Pericardium fibroblast (primary cell): ENCODE results near the gene ARG2. TPM values are rescaled to one million over a fixed set of nuclear protein-coding genes. Genes with fewer than 3 reads are reported as not detected.

Experiments used
- total RNA-seq: library from RNA; depleted of rRNA; stranded (reverse); fragments of >200 nt; gene quantifications from 2 replicates; pipeline ENCODE4 v1.2.3, GENCODE V29; 2015

The ARG2 gene
- 1.6 and 9.8 TPM in 2 replicates for total RNA-seq

GRCh38 chr14:67619446-67620216, at the start of gene ARG2:
Gene ARG2 (plus strand): TSS chr14:67619920. CDS start chr14:67619978, 58 bp downstream.

DNA sequence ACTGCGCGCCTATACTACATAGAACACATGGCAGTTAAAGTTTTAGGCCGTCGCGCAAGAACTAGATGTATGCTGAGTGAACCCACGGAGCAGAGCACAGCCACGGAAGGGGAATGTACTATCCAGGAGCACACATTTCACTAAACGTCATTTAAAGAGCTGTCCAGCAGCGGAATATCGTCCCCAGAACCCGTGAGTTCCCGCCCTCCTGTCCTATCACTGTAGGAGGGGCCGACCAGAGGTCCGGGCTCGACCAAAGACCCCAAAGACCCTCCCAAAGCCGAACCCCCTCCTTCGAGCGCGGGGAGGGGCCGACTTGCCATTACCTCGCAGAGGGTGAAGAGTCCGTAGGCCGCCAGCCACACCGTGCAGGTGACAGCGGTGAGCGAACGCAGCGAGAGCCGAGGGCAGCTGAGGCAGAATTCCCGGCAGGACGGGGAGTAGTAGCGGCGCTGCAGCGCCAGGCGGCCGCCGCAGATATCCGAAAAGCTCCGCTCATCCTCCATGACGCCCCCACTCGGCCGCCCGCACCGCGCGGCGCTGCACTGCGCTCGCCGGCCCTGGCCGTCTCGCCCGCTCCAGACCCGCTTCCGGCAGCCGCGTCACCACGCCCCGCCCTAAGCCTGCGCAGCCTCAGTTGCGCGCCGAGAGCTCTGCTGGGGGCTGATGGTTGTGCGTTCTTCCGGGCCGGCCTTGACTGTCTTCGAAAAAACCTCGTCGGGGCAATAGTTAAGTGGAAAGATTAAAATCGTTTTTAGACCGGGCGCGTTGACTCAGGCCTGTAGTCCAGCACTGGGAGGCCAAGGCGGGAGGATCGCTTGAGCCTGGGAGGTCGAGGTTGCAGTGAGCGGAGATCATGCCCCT, 19.8 kb upstream of the ARG2 start, which contains the start of gene PIGH:
Gene PIGH (minus strand): TSS at position 571 of the 864 bp plus-strand sequence. CDS start 65 bp downstream, at position 506.

GRCh38 chr14:67674480-67675218, 54.9 kb downstream of the ARG2 start, which contains the start of gene VTI1B:
Gene VTI1B (minus strand): TSS chr14:67674632. CDS start chr14:67674489, 143 bp downstream.

GRCh38 chr14:67695394-67695949, 75.8 kb downstream of the ARG2 start, which contains the start of gene RDH11:
Gene RDH11 (minus strand): TSS chr14:67695764. CDS start chr14:67695703, 61 bp downstream.

Other genes with a start within 250 kb of the ARG2 start
- 2.6 and 3.2 TPM in 2 replicates for gene PLEK2, start 207.8 kb upstream of the ARG2 start, total RNA-seq
- 0.12 and 1.8 TPM in 2 replicates for gene TMEM229B, start 131.2 kb upstream of the ARG2 start, total RNA-seq
- gene PLEKHH1, start 86.6 kb upstream of the ARG2 start, total RNA-seq: under 0.01 and 0.58 TPM in 2 replicates
- gene PIGH, start 19.7 kb upstream of the ARG2 start, total RNA-seq: 11.9 and 12.2 TPM in 2 replicates
- gene VTI1B, start 54.7 kb downstream of the ARG2 start, total RNA-seq: 59.2 and 65.3 TPM in 2 replicates
- gene RDH11, start 75.8 kb downstream of the ARG2 start, total RNA-seq: 52.7 and 67.7 TPM in 2 replicates
- gene RDH12, start 82.0 kb downstream of the ARG2 start, total RNA-seq: not detected in 2 replicates
- gene ZFYVE26, start 196.7 kb downstream of the ARG2 start, total RNA-seq: 9.9 and 10.0 TPM in 2 replicates
- 2.9 and 5.6 TPM in 2 replicates for gene RAD51B, start 199.9 kb downstream of the ARG2 start, total RNA-seq